HG03571 (cell line): ENCODE data around the gene ATP6V1B1.

Experiments used
- ATAC-seq: cut with Tn5 transposase; IDR thresholded peaks from one replicate; pipeline ENCODE4 v1.9.1; 2021; ENCODE audit not compliant: unreplicated experiment

ATP6V1B1 gene

GRCh38 chr2:70926042-70926441 lies 9.7 kb upstream of the ATP6V1B1 start:
- no peak for ATAC-seq

- no peak for ATAC-seq
These were observed 8.6 kb upstream of the ATP6V1B1 start for GRCh38 chr2:70927138-70927537.

GRCh38 chr2:70927641-70928040 lies 8.1 kb upstream of the ATP6V1B1 start:
- no peak for ATAC-seq

DNA sequence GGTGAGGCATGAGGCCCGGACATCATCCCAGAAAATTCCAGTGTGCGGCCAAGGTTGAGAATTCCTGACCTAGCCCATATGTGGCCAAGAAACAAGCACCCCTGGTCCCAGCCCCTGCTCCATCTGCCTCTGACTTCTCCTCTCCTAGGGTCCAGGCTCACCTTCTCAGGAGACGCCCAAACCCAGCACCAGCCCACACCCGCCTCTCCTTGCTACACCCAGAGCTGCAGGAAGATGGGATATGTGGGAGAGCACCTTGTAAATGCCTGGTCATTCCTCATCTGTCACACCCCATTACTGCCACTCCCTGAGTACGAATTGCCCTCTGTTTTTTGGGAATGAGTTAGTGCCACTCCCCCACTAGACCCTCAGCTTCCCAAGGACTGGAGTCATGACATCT lies 7.3 kb upstream of the ATP6V1B1 start:
- no peak for ATAC-seq

DNA sequence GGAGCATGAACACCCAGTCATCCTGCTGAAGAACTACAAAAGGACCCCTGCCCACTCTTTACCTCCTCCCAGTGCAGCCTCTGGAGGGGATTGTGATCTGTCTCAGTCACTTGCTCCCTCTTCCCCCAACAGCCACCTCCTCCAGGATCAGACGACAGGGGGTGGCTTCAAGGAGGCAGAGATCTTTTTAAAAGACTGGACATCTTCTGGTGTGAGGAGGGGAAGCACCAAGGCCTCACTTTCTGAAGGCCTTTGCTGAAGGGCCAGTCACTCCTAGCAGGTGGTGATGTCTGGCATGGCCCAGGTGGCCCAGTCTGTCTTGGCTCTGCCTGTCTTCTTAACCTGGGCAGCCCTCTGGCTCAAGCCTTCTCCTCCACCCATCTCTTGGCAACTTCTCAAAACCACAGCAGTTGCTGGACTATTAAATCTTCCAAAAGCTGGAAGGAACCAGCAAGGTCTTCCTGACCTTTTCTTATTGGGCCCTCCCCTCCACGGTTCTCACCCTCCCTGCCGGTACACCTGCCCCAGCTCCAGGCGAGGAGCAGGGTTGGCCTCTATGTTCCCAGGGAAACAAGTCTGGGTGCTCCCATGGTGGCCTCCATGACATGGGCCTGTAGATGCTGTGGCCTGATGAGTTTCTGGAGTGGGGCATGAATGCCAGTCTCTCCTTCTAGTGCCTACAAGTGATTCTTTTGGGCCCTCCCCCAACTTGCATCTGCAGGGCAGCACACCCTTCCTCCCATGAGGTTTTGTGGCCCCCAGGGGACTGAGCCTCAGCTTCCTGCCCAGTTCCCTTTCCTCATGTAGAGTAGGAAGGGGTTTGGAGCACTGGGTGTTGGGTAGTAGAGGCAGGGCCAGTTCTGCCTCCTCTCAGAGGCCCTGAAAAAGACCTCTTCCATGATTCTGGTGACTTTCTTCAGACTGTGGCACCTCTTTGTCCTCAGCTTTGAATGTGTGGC lies 5.0 kb upstream of the ATP6V1B1 start:
- no peak for ATAC-seq

DNA sequence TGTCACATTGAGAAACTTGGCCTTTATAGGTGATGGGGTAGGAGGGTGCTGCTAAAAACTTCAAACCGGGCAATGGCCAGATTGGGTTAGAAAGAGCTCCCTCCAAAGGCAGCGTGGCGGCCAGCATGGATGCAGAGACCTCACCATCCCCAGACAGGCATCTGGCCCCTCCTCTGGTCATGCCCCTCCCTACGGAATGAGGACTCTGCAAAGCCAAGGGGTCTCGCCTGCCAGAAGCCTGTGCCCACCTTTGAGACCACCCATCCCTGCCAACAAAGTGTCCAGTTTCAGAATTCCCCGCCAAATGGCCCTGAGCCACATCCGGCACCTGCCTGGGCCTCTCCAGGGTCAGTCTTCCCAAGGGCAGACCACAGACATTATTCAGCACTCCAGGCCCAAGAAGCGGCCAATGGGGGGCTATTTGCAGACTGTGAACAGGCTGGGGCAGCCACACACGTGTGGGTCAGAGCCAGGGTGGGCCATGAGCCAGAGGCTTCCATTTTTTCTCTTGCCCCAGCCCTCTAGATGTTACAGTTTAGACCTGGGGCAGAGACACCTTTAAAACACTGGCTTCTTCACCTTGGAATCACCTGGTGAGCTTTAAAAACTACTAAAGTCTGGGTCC lies 4.2 kb upstream of the ATP6V1B1 start:
- ATAC-seq, result no peak

DNA sequence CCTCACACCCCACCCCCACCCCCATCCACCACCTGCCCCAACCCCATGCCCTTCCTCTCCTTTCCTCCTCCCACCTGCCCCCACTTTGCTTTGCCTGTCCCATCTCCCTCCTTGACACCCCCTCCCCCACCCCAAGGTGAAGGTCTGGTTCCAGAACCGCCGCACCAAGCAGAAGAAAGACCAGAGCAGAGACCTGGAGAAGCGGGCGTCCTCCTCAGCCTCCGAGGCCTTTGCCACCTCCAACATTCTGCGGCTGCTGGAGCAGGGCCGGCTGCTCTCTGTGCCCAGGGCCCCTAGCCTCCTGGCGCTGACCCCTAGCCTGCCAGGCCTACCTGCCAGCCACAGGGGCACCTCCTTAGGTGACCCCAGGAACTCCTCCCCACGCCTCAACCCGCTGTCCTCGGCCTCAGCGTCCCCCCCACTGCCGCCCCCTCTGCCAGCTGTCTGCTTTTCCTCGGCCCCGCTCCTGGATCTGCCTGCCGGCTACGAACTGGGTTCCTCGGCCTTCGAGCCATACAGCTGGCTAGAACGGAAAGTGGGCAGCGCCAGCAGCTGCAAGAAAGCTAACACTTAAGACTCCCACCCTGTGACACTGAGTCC lies 3.0 kb upstream of the ATP6V1B1 start:
- no peak for ATAC-seq

- ATAC-seq, result no peak
These were observed 719 bp upstream of the ATP6V1B1 start for GRCh38 chr2:70934981-70935380.

- ATAC-seq, result no peak
These were observed 672 bp downstream of the ATP6V1B1 start for GRCh38 chr2:70936165-70936978.

DNA sequence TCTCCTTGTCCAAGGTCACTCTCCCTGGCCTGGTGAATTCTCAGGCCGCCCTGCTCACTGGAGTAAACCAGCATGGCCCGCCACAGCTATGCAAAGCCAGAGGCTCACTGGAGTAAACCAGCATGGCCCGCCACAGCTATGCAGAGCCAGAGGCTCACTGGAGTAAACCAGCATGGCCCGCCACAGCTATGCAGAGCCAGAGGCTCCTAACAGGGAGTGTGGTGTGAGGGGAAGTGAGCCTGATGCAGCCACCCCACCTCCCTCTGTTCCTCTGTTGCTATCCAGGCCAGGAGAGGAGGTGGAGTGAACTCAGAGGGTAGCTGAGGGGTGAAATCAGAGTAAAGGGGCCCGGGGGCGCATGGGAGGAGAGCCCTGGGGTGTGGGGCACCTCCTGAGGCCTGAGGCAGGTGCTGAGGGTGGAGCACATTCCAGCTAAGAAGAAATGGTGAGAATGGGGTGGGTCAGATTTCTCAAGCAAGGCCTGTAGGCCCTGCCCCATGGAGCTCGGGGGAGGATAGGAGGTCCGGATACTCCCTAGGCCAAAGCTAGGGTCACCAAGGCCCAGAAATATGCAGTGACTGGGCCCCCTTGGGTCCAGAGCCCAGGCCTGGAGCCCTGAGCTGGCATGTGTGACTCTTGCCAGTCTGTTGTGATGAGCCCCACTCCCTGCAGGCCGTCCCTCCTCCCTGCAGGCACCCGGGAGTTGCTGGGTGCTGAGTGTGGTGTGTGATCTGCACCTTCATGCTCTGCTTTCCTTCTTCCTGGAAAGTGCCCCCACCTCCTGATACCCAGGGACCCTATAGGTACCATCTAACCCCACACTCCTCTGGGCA lies 1.5 kb downstream of the ATP6V1B1 start:
- ATAC-seq, result no peak

- ATAC-seq, result no peak
These were observed 2.3 kb downstream of the ATP6V1B1 start for GRCh38 chr2:70937866-70938585.

GRCh38 chr2:70938586-70938950 lies 2.9 kb downstream of the ATP6V1B1 start:
- no peak for ATAC-seq

GRCh38 chr2:70939001-70939838 lies 3.5 kb downstream of the ATP6V1B1 start:
- no peak for ATAC-seq

- ATAC-seq, result no peak
These were observed 4.3 kb downstream of the ATP6V1B1 start for GRCh38 chr2:70939839-70940580.

DNA sequence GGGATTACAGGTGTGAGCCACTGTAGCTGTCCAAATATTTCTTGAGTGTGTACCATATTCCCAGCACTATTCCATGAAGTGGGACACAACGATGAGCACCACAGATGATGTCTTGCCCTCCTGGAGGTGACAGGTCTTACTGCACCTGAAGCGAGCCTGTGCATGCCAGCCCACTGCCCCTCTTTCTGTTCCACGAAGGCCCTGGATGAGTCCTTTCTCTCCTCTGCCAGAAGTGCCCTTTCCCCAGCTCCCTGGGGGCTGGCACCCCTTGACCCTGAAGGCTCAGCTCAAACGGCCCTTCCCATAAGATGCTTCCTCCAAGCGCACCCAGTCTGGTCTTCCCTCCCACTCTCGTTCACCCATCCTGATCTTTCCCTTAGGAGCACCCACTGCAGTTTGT lies 5.5 kb downstream of the ATP6V1B1 start:
- no peak for ATAC-seq

DNA sequence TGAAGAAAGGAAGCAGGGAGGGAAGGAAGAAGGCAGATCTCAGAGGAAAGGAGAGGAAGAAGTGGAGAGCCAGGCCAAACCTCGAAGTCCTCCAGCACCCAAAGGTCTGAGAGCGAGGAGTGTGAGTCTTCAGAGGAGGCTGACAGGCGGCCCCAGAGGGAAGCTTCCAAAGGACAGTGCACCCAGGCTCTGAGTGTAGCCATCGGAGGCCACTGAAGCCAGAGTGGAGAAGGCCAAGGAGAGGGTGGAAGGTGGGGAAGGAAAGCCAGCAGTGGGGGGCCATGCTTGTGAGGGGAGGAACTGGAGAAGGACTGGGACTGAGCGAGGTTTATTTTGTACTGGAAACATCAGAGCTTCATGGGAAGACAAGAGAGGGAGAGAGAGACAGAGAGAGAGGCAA lies 6.0 kb downstream of the ATP6V1B1 start:
- ATAC-seq, result no peak

DNA sequence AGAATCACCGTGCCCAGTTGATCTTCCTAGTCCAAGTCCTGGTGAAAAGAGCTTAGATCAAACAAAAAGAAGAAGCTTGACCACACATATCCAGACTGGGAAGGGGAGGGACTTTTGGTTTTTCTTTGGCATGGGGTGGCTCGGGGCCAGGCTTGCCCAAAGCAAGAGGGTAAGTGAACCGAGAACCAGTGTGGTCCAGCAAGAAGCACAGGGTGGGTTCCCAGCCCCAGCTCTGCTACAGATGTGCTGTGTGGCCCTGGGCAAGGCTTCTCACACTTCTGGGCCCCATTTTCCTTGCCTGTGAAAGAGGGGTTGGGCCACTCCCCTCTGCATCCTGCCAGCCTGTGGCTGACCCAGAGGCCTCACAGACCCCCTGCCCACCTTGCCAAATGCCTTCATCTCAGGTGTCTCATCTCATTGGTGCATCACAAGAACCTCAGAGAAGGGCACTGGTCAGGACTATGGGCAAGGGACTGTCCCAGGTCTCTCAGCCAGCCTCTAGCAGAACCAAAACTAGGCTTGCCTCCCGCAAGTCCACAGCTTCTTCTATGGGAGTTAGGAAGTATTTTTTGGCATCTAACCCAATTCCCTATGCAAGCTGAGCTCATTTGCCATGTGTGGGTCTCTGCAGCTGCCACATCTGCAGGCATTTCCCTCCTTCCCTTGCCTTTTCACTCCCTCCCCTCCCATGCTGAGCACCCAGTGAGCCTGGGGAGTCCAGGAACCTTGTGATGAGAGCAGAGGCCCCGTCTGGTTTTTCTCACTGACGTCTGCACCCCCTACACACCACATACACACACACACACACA lies 6.9 kb downstream of the ATP6V1B1 start:
- no peak for ATAC-seq
